ENCODE measurements around the gene PIGN. TPM values are rescaled to one million over a fixed set of nuclear protein-coding genes. Genes with fewer than 3 reads are reported as not detected.

The PIGN gene
- polyA plus RNA-seq, 1 donor from 2014 or later = 8.7 TPM

DNA sequence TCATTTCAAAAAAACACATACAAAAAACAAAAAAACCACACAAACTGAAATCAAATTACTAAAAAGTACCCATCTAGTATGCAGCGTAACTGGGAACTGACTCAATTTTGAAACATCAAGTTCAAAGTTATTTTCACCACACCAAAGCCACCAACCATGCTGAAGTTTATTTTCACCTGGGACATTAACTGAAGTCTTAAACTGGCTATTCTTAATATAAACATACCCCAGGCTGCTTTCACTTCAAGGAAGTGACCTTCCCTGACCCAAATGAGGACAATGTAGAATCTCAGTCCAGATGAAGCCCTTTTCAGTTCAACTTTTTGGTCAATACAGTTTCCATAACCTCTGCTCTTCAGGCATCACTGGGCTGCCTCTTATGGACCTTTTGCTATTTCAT lies 84.6 kb downstream of the PIGN start:
- TF ChIP-seq SMC3 (conservative IDR thresholded peaks at IDR 0.05; ENCODE audit: poor library complexity) = no peak
- TF ChIP-seq RAD21 (conservative IDR thresholded peaks at IDR 0.05) = no peak
- TF ChIP-seq CTCF (IDR thresholded peaks at IDR 0.05; ENCODE audit: poor library complexity, severe bottlenecking) = no peak
- no peak for TF ChIP-seq TAF1 (IDR thresholded peaks at IDR 0.05; ENCODE audit: low read depth)
- TF ChIP-seq POLR2AphosphoS5 (IDR thresholded peaks at IDR 0.05) = no peak
- no peak for TF ChIP-seq MXI1 (conservative IDR thresholded peaks at IDR 0.05; ENCODE audit: poor library complexity, severe bottlenecking)
- TF ChIP-seq EZH2 (IDR thresholded peaks at IDR 0.05; ENCODE audit: borderline replicate concordance, insufficient read depth, low read length, poor library complexity, severe bottlenecking) = no peak
- TF ChIP-seq, protein P1, sequence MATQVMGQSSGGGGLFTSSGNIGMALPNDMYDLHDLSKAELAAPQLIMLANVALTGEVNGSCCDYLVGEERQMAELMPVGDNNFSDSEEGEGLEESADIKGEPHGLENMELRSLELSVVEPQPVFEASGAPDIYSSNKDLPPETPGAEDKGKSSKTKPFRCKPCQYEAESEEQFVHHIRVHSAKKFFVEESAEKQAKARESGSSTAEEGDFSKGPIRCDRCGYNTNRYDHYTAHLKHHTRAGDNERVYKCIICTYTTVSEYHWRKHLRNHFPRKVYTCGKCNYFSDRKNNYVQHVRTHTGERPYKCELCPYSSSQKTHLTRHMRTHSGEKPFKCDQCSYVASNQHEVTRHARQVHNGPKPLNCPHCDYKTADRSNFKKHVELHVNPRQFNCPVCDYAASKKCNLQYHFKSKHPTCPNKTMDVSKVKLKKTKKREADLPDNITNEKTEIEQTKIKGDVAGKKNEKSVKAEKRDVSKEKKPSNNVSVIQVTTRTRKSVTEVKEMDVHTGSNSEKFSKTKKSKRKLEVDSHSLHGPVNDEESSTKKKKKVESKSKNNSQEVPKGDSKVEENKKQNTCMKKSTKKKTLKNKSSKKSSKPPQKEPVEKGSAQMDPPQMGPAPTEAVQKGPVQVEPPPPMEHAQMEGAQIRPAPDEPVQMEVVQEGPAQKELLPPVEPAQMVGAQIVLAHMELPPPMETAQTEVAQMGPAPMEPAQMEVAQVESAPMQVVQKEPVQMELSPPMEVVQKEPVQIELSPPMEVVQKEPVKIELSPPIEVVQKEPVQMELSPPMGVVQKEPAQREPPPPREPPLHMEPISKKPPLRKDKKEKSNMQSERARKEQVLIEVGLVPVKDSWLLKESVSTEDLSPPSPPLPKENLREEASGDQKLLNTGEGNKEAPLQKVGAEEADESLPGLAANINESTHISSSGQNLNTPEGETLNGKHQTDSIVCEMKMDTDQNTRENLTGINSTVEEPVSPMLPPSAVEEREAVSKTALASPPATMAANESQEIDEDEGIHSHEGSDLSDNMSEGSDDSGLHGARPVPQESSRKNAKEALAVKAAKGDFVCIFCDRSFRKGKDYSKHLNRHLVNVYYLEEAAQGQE (IDR thresholded peaks at IDR 0.05; ENCODE audit: borderline replicate concordance) = no peak
- TF ChIP-seq EP300 (conservative IDR thresholded peaks at IDR 0.05; ENCODE audit: poor library complexity, severe bottlenecking) = no peak
- no peaks in the 10 kb centered on the region for H3K36me3 ChIP-seq (ENCODE audit: insufficient read depth, low read length)

GRCh38 chr18:62101321-62101721 lies 85.5 kb downstream of the PIGN start:
- TF ChIP-seq MXI1 (conservative IDR thresholded peaks at IDR 0.05; ENCODE audit: poor library complexity, severe bottlenecking) = no peak
- no peak for TF ChIP-seq POLR2AphosphoS5 (IDR thresholded peaks at IDR 0.05)
- no peak for TF ChIP-seq TAF1 (IDR thresholded peaks at IDR 0.05; ENCODE audit: low read depth)
- no peak for TF ChIP-seq CTCF (IDR thresholded peaks at IDR 0.05; ENCODE audit: poor library complexity, severe bottlenecking)
- no peak for TF ChIP-seq SMC3 (conservative IDR thresholded peaks at IDR 0.05; ENCODE audit: poor library complexity)
- no peak for TF ChIP-seq RAD21 (conservative IDR thresholded peaks at IDR 0.05)
- TF ChIP-seq, protein P1 (IDR thresholded peaks at IDR 0.05; ENCODE audit: borderline replicate concordance) = no peak
- no peak for TF ChIP-seq EZH2 (IDR thresholded peaks at IDR 0.05; ENCODE audit: borderline replicate concordance, insufficient read depth, low read length, poor library complexity, severe bottlenecking)
- no peak for TF ChIP-seq EP300 (conservative IDR thresholded peaks at IDR 0.05; ENCODE audit: poor library complexity, severe bottlenecking)
- no peak overlapping the region for H3K9ac ChIP-seq (ENCODE audit: low read length)

More for the DNA sequence above, 84.6 kb downstream of the PIGN start:
- H3K4me2 ChIP-seq (ENCODE audit: low read length) = no peak overlapping the region
- no peaks in the 10 kb centered on the region for H3K79me2 ChIP-seq (replicated peaks; ENCODE audit: insufficient read depth, low read length)
- H4K20me1 ChIP-seq (ENCODE audit: insufficient read depth) = no peaks in the 10 kb centered on the region
- H3K9me2 ChIP-seq (ENCODE audit: insufficient read depth, low read length) = no peaks in the 10 kb centered on the region
- no peaks in the 10 kb centered on the region for H3K27me3 ChIP-seq (ENCODE audit: insufficient read depth, low read depth, low read length)
- no peak overlapping the region for H3K27ac ChIP-seq (ENCODE audit: low read length)
- H2AFZ ChIP-seq (ENCODE audit: low read depth, low read length) = no peak overlapping the region
- H3K4me3 ChIP-seq (ENCODE audit: low read length) = no peak overlapping the region
- H3F3A ChIP-seq (ENCODE audit: insufficient read depth, low read length, poor library complexity, severe bottlenecking) = no peaks in the 10 kb centered on the region
- H3K9me3 ChIP-seq (ENCODE audit: low read length) = no peaks in the 10 kb centered on the region
- no peak overlapping the region for H3K9ac ChIP-seq (ENCODE audit: low read length)

More at GRCh38 chr18:62101321-62101721, 85.5 kb downstream of the PIGN start:
- H3K36me3 ChIP-seq (ENCODE audit: insufficient read depth, low read length) = no peaks in the 10 kb centered on the region
- H3F3A ChIP-seq (ENCODE audit: insufficient read depth, low read length, poor library complexity, severe bottlenecking) = no peaks in the 10 kb centered on the region
- no peak overlapping the region for H3K4me2 ChIP-seq (ENCODE audit: low read length)
- no peak overlapping the region for H3K27ac ChIP-seq (ENCODE audit: low read length)
- H3K9me2 ChIP-seq (ENCODE audit: insufficient read depth, low read length) = no peaks in the 10 kb centered on the region
- no peaks in the 10 kb centered on the region for H3K9me3 ChIP-seq (ENCODE audit: low read length)
- no peaks in the 10 kb centered on the region for H4K20me1 ChIP-seq (ENCODE audit: insufficient read depth)
- H3K4me3 ChIP-seq (ENCODE audit: low read length) = no peak overlapping the region
- H3K27me3 ChIP-seq (ENCODE audit: insufficient read depth, low read depth, low read length) = no peaks in the 10 kb centered on the region
- H3K79me2 ChIP-seq (replicated peaks; ENCODE audit: insufficient read depth, low read length) = no peaks in the 10 kb centered on the region
- no peak overlapping the region for H2AFZ ChIP-seq (ENCODE audit: low read depth, low read length)

Data from neural cell (in vitro differentiated cells).